ENCODE measurements around the gene LIPN.

LIPN gene

GRCh38 chr10:88828310-88828709, 68.5 kb downstream of the LIPN start:
- no peak for DNase-seq (ENCODE audit: low read depth)

All from activated T-cell treated with anti-CD3 and anti-CD28 coated beads for 1 hour (primary cell).